Lower leg skin (tissue), 4 donors: Measurements from ENCODE around the gene C1QTNF1. TPM values are rescaled to one million over a fixed set of nuclear protein-coding genes. Genes with fewer than 3 reads are reported as not detected.

Experiments
- DNase-seq, 2 donors: peaks; one replicate each; pipeline ENCODE4 v3.0.0-alpha.2; 2019; ENCODE audit warnings: low spot score in 2 of 2
- H3K4me3 ChIP-seq: fragments of 200-600 bp; sonication (generic); 2 replicates; pipeline ENCODE4 v1.5.1; 2017; ENCODE audit warnings: mild to moderate bottlenecking, low read depth; ENCODE audit not compliant: poor library complexity, severe bottlenecking
- CTCF ChIP-seq, 3 donors: fragments of 450-650 bp; IDR thresholded peaks; one replicate each; pipeline ENCODE4 v1.5.1; 2016; ENCODE audit warnings: antibody characterized with exemption in 3 of 3, mild to moderate bottlenecking in 3 of 3, moderate library complexity in 2 of 3
- POLR2A ChIP-seq, 2 donors: fragments of 450-650 bp; IDR thresholded peaks; one replicate each; pipeline ENCODE4 v1.6.1; 2016 to 2017; ENCODE audit warnings: antibody characterized with exemption in 2 of 2, mild to moderate bottlenecking in 1 of 2, moderate library complexity in 1 of 2
- whole genome bisulfite sequencing, 2 donors: methylation state at CpG; one replicate each; pipeline ENCODE4 v1.1.5; 2018; 5-methylcytosine and 5-hydroxymethylcytosine counted together
- intact Hi-C: fragments of 100-400 bp; cut with DNase I; formaldehyde crosslinking; loops from one replicate; pipeline ENCODE4 v1.15.0; 2023; ENCODE audit warnings: low total_unique reads
- total RNA-seq, 4 donors: library from RNA; depleted of rRNA; stranded (reverse); fragments of >200 nt; gene quantifications; one replicate each; pipeline ENCODE4 v1.1.0, GENCODE V29; 2016

C1QTNF1 gene
- total RNA-seq, 4 donors from 2014 or later: 24.3 to 53.1 (median 29.5) TPM

DNA sequence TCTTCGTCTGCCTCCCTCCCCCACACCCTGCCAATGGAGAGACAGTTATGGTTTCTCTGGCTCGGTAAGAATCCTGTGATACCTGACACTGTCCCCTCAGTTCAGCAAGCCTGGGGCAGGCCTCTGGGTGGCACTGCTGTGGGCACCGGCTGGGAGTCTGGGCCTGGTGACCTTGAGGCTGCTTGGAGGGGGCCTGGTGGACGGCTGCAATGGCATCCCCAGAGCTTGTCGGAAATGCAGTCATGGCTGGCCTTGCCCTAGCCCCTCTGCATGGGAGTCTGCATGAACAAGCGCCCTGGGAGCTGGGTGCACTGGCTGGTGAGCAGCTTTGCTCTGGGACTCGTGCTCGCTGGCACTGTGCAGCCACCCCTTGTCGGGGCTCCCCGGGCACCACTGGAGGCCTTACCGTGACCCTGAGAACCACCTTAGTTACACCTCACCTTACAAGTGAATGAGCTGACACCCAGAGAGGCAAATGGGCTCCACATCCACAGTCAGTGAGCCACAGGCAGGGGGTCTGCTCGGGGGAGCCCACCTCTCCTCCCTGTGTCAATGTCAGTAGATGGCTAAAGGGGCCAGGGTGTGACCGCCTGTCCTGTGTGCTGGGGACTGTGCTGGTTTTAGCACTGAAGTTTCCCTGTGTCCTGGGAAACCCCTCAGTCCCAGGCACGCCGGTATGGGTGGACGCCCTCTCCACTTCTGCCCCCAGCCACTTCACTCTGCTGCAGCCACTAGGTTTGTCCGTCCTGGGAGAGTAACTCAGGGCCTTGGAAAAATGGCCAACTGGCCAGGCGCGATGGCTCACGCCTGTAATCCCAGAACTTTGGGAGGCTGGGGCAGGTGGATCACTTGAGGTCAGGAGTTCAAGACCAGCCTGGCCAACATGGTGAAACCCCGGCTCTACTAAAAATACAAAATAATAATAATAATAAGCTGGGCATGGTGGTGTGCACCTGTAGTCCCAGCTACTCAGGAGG, 45.7 kb upstream of the C1QTNF1 start:
- no peak for DNase-seq
- WGBS, 2 donors: 83 to 86% methylated on average over 18 to 21 of the region's 21 CpGs
- H3K4me3 ChIP-seq: no peak overlapping the region
- intact Hi-C loops: no loop called here
- no peak for TF ChIP-seq CTCF (IDR thresholded peaks at IDR 0.05)
- TF ChIP-seq POLR2A (IDR thresholded peaks at IDR 0.05): no peak

- TF ChIP-seq POLR2A (IDR thresholded peaks at IDR 0.05) (no peak), CTCF (IDR thresholded peaks at IDR 0.05) (no peak)
- DNase-seq: no peak
- H3K4me3 ChIP-seq: no peak within 1 kb of the TSS
- 58 to 60% methylated on average over 14 to 16 of the region's 16 CpGs for whole genome bisulfite sequencing, 2 donors
- intact Hi-C loops: no loop called here
Measured at GRCh38 chr17:78979780-78980623, 44.0 kb upstream of the C1QTNF1 start, which contains the start of gene LGALS3BP. Gene LGALS3BP, minus strand, starts transcription at chr17:78979923. Its CDS starts 2,732 bp downstream, at chr17:78977191.

- TF ChIP-seq POLR2A (IDR thresholded peaks at IDR 0.05): no peak
- no peak for TF ChIP-seq CTCF (IDR thresholded peaks at IDR 0.05)
- no peak overlapping the region for H3K4me3 ChIP-seq
- 93 to 94% methylated on average over 2 to 7 of the region's 8 CpGs for WGBS, 2 donors
- no peak for DNase-seq
- intact Hi-C loops: no loop called here
Measured at GRCh38 chr17:78980624-78980972, 43.4 kb upstream of the C1QTNF1 start.

- intact Hi-C loops: no loop called here
- H3K4me3 ChIP-seq: no peak overlapping the region
- DNase-seq: no peak
- WGBS, 2 donors: 87 to 88% methylated on average over 16 of the region's 16 CpGs
- no peak for TF ChIP-seq CTCF (IDR thresholded peaks at IDR 0.05)
- no peak for TF ChIP-seq POLR2A (IDR thresholded peaks at IDR 0.05)
Measured at GRCh38 chr17:78981010-78981888, 42.7 kb upstream of the C1QTNF1 start.

DNA sequence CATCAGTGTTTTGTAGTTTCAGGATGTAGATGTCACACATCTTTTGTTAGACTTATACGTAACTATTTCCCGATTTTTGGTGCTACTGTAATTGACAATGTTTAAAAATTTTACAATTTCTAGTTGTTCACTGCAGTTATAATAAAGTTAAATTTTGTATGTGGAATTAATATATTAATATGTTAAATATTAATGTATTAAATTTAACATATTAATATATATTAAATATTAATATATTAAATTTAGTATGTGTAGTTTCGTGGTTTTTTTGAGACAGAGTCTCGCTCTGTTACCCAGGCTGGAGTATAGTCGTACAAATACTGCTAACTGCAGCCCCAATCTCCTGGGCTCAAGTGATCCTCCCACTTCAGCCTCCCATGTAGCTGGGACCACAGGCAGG, 38.6 kb upstream of the C1QTNF1 start:
- no peak for TF ChIP-seq CTCF (IDR thresholded peaks at IDR 0.05)
- TF ChIP-seq POLR2A (IDR thresholded peaks at IDR 0.05): no peak
- no peak overlapping the region for H3K4me3 ChIP-seq
- WGBS, 2 donors: 87 to 91% methylated on average over 5 of the region's 5 CpGs
- no peak for DNase-seq
- intact Hi-C loops: no loop called here
